CD4-positive, alpha-beta T cell treated with Interleukin-15 for 4 hours (primary cell): ENCODE measurements around the gene WDR43.

ENCODE experiments used
- DNase-seq: peaks from one replicate; pipeline ENCODE4 v3.0.0-alpha.2; 2020; ENCODE audit warnings: low spot score

WDR43 gene

GRCh38 chr2:28993206-28993960, 98.9 kb downstream of the WDR43 start:
- DNase-seq, result no peak

- no peak for DNase-seq
Observed at GRCh38 chr2:28994074-28994473, 99.6 kb downstream of the WDR43 start.

GRCh38 chr2:28994679-28995078, 100.2 kb downstream of the WDR43 start:
- no peak for DNase-seq

GRCh38 chr2:28995765-28996750, 101.6 kb downstream of the WDR43 start:
- DNase-seq, result no peak

- no peak for DNase-seq
Observed at GRCh38 chr2:28997237-28997846, 102.9 kb downstream of the WDR43 start.
